ENCODE results near the gene ZEB2.

The ZEB2 gene

DNA sequence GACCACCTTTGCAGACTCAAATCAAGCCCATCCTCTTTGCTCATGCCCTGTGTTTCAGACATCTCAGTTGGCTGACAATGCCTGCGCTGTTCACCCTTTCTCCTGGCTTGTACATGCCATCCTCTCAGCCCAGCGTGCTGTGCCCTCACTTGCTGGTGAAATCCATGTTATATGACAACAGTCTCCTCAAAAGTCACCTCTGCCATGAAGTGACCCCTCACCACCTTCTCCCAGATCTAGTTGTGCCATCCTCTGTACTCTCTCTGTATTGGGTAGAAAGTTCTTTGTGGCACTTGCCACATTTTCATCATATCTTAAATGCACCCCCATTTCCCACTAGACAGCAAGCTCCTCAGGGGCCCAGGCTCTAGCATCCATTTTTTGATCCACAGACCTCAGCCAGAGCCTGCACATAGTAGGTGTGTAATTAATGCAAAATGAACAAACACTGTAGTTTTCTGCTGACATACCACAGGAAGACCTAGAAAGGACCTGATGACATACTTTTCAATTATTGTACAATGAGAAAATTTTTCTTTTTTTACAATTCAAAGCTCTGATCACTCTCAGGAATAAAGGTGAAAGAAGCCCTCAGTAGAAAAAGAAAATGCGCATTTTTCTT is 22.8 kb downstream of the ZEB2 start:
- Histone ChIP-seq H3K4me2 (no peak overlapping the region), H4K20me1 (ENCODE audit: insufficient read depth) (no peaks in the 10 kb centered on the region), H3K4me1 (ENCODE audit: low read depth, poor library complexity, severe bottlenecking) (no peaks in the 10 kb centered on the region), H3K36me3 (ENCODE audit: insufficient read depth) (no peaks in the 10 kb centered on the region), H3K9ac (no peak overlapping the region), H3K79me2 (ENCODE audit: insufficient read depth, low read depth) (no peaks in the 10 kb centered on the region), H3K4me3 (IDR thresholded peaks at IDR 0.05; ENCODE audit: insufficient read depth, low read depth, low read length) (no peak overlapping the region), H2AFZ (ENCODE audit: low read depth) (no peak overlapping the region), H3K27ac (no peak overlapping the region), H3K27me3 (ENCODE audit: insufficient read depth, low read depth) (no peaks in the 10 kb centered on the region)
- TF ChIP-seq, protein P1, sequence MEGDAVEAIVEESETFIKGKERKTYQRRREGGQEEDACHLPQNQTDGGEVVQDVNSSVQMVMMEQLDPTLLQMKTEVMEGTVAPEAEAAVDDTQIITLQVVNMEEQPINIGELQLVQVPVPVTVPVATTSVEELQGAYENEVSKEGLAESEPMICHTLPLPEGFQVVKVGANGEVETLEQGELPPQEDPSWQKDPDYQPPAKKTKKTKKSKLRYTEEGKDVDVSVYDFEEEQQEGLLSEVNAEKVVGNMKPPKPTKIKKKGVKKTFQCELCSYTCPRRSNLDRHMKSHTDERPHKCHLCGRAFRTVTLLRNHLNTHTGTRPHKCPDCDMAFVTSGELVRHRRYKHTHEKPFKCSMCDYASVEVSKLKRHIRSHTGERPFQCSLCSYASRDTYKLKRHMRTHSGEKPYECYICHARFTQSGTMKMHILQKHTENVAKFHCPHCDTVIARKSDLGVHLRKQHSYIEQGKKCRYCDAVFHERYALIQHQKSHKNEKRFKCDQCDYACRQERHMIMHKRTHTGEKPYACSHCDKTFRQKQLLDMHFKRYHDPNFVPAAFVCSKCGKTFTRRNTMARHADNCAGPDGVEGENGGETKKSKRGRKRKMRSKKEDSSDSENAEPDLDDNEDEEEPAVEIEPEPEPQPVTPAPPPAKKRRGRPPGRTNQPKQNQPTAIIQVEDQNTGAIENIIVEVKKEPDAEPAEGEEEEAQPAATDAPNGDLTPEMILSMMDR (conservative IDR thresholded peaks at IDR 0.05; ENCODE audit: low read depth, low read length), result no peak

DNA sequence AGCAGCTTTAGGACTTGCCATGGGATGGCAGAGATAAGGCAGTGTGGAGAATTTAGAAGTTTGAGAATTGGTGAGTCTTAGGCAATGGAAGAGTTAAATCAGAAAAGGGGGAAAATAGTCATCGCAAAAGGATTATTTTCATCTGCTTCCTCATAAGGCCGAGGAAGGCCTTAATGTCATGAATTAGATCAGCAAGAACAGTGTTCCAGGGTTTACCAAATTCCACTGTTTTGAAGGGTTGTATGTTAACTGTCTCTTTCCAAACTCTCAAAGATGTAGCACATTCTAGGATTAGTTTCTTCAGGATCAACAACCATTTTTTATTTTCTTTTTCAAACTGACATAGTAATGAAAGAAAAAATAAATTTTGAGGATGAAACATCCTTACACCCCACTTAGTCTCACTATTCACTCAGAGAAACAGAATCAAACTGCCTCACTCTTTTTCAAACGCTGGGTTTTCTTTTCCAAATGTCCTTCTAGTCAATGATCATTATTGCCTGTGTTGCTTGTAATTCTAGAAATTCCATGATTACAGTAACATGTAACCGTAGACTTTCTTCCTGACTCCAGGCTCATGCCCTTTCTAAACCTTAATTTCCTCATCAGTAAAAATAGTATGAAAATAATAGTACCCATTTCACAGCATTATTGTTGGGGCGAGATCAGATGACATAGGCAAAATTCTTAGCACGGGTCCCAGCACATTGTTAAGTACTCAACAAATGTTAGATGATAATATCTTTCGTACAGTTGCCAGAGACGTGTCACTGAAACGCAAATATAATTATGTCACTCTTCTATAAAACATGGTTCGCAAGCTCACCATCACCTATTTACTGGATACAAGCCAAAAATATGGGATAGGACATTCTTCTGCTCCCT is 23.6 kb downstream of the ZEB2 start:
- TF ChIP-seq, protein P1 (conservative IDR thresholded peaks at IDR 0.05; ENCODE audit: low read depth, low read length), result no peak
- no peaks in the 10 kb centered on the region for H3K27me3 ChIP-seq (ENCODE audit: insufficient read depth, low read depth)
- no peaks in the 10 kb centered on the region for H4K20me1 ChIP-seq (ENCODE audit: insufficient read depth)
- no peak overlapping the region for H3K9ac ChIP-seq
- no peaks in the 10 kb centered on the region for H3K79me2 ChIP-seq (ENCODE audit: insufficient read depth, low read depth)
- H2AFZ ChIP-seq (ENCODE audit: low read depth), result no peak overlapping the region
- H3K4me2 ChIP-seq, result no peak overlapping the region
- H3K27ac ChIP-seq, result no peak overlapping the region
- H3K4me1 ChIP-seq (ENCODE audit: low read depth, poor library complexity, severe bottlenecking), result no peaks in the 10 kb centered on the region
- H3K36me3 ChIP-seq (ENCODE audit: insufficient read depth), result no peaks in the 10 kb centered on the region
- H3K4me3 ChIP-seq (IDR thresholded peaks at IDR 0.05; ENCODE audit: insufficient read depth, low read depth, low read length), result no peak overlapping the region

DNA sequence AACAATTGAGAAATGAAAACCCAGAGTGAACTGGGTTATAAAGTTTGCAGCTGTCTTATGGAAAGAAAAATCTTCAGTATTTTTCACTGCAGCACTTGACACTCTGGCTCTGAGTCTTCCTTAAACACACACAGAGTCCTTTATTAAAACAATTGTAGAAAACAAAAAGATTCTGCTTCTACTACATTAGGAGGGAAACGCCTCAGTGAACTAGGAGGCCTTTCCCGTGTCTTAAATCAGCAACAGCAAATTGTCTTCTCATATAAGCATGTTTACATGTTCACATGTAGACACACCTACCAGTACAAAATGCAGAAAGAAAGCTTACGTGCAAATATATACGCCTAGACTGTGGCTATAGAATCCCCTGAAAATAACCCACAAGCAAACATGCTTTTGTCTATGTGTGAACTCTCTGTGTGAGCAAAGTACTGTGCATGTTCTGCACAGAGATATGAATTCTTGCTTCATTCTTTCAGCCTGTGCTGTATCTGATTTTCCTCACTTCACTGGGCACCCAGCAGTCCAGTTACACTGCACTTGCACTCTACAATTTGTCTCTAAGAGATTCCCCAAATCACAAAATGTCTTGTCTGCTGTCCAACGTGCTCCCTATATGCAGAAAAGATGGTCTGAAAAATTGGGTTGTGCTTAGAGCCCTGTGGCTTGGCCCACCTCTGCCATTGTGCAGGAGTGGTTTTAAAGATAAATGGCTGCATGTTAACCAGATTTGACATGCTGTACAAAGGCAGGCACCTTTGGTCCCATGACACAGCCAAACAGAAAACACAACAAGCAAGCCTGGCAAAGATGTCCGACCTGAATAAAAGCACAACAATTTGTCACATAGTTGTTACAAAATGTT is 24.5 kb downstream of the ZEB2 start:
- no peaks in the 10 kb centered on the region for H4K20me1 ChIP-seq (ENCODE audit: insufficient read depth)
- H3K27me3 ChIP-seq (ENCODE audit: insufficient read depth, low read depth), result no peaks in the 10 kb centered on the region
- H2AFZ ChIP-seq (ENCODE audit: low read depth), result no peak overlapping the region
- TF ChIP-seq, protein P1 (conservative IDR thresholded peaks at IDR 0.05; ENCODE audit: low read depth, low read length), result no peak
- H3K4me1 ChIP-seq (ENCODE audit: low read depth, poor library complexity, severe bottlenecking), result no peaks in the 10 kb centered on the region
- no peak overlapping the region for H3K27ac ChIP-seq
- no peak overlapping the region for H3K4me3 ChIP-seq (IDR thresholded peaks at IDR 0.05; ENCODE audit: insufficient read depth, low read depth, low read length)
- no peaks in the 10 kb centered on the region for H3K79me2 ChIP-seq (ENCODE audit: insufficient read depth, low read depth)
- H3K9ac ChIP-seq, result no peak overlapping the region
- H3K4me2 ChIP-seq, result no peak overlapping the region
- H3K36me3 ChIP-seq (ENCODE audit: insufficient read depth), result no peaks in the 10 kb centered on the region

DNA sequence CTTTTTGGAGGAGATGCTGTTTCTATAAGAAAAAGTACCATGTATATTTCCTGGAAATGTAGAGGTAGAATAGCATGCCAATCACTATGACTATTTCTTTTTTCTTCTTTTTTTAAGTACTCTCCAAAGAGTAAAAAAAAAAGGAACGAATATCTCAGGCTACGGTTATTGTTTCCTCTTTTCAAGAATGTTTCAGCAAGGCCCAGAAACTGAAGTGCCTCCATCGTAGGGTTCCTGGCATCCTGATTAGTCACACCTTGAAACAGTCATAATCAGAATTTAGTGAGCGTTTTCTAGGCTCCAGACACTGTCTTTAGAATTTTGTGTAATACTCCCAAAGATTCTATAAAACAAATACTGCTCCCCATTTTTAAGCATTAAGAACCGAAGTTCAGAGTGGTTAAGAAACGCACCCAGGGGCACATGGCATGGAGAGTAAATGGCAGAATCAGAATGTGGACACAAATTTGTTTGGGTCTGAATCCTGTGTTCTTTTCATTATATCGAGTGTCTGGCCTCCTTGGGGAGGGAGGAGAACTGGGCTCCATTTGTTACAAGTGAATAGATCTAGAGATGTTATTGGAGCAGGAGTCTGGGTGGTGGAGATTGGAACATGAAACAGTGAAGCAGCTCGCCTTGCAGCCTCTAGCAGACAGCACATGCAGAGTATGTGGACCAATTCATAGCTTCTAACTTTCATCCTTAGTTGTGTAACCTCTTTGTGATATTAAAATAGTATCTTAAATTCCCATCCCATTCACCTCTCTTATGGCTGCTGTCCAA is 26.7 kb downstream of the ZEB2 start:
- no peaks in the 10 kb centered on the region for H3K79me2 ChIP-seq (ENCODE audit: insufficient read depth, low read depth)
- no peaks in the 10 kb centered on the region for H3K36me3 ChIP-seq (ENCODE audit: insufficient read depth)
- no peaks in the 10 kb centered on the region for H4K20me1 ChIP-seq (ENCODE audit: insufficient read depth)
- no peak overlapping the region for H3K27ac ChIP-seq
- TF ChIP-seq, protein P1 (conservative IDR thresholded peaks at IDR 0.05; ENCODE audit: low read depth, low read length), result no peak
- no peak overlapping the region for H3K9ac ChIP-seq
- no peak overlapping the region for H3K4me2 ChIP-seq
- H3K4me3 ChIP-seq (IDR thresholded peaks at IDR 0.05; ENCODE audit: insufficient read depth, low read depth, low read length), result no peak overlapping the region
- H3K4me1 ChIP-seq (ENCODE audit: low read depth, poor library complexity, severe bottlenecking), result no peaks in the 10 kb centered on the region
- no peaks in the 10 kb centered on the region for H3K27me3 ChIP-seq (ENCODE audit: insufficient read depth, low read depth)
- H2AFZ ChIP-seq (ENCODE audit: low read depth), result no peak overlapping the region

All from KMS-11 (cell line).